ENCODE results near the gene CHN2. TPM values are rescaled to one million over a fixed set of nuclear protein-coding genes. Genes with fewer than 3 reads are reported as not detected.

Gene CHN2
- total RNA-seq, 2 donors from 2014 or later, result 0.59 TPM; not detected in 1

DNA sequence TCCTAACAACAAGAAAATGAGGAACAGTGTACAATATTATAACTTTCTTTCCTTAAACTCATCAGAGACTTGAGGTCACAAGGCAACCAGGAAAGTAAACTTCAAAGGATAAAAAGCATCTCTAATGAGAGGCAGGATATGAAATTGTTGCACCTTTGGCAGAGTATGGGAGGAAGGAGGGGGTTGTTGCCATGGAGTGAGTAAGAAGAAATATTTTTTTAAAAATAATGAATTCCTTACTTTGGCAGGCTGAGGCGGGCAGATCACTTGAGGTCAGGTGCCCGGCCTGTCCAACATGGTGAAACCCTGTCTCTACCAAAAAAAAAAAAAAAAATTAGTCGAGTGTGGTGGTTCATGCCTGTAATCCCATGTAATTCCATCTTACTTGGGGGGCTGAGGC lies 21.1 kb upstream of the CHN2 start:
- ATAC-seq (no peak), DNase-seq (ENCODE audit: low spot score in 2 of 2) (no peak)
- Mint-ChIP-seq H3K27ac (no peak overlapping the region), H3K36me3 (no peaks in the 10 kb centered on the region), H3K9me3 (peaks cover 0 to 9% of the 10 kb centered on the region in 2 donors)

DNA sequence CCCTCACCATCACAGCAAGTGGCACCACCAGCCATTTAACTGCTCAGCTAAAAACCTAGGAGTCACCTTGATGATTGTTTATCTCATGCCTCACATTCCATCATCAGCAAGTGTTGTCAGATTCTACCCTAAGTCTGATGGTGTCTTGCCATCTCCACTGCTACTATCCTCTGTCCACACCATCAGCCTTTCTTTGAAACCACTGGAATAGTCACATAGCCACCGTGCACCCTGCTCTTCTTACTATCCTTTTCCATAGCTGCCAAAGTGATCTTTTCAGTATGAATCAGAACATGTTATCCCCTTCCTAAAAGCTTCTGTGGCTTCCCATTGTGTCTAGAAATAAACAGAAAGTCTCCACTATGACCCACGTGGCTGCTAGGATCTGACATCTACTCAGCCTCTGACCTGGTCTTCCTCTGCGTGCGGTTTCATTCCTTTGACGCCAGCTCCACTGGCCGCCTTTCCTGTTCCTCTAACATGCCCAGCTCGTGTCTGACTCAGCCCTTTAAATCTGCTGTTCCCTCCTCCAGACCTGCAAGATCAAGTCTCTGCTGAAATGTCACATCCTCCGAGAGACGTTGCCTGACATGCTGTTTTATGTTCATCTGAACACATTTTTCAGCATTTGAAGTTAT lies 16.5 kb upstream of the CHN2 start:
- Mint-ChIP-seq H3K36me3 (no peaks in the 10 kb centered on the region), H3K27ac (peak overlapping the region in 1 of 2 donors; percentile 18), H3K9me3 (peaks cover 0 to 9% of the 10 kb centered on the region in 2 donors)
- ATAC-seq, result peak; percentile 88 to 95
- peak; percentile 18 to 70 for DNase-seq (ENCODE audit: low spot score in 2 of 2)

DNA sequence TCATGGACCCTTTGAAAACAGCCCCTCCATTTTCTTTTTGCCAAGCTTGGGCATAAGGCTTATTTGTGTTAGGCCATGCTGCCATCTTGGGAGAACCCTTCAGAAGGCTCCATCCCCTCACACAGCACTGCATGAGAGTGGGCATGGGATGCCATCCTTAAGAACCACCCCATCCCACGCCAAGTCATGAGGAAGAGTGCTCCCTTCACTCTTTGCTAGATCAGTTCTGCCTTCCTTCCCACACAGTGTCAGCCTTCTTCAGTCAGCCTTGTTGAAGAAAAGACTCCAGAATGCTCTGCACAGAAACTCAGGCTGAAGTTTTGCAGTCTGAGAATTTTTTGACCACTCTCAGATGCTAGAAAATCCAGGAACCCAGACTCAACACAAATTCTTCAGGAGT lies 15.5 kb upstream of the CHN2 start:
- no peak for ATAC-seq
- Mint-ChIP-seq H3K9me3 (peaks cover 0 to 9% of the 10 kb centered on the region in 2 donors), H3K36me3 (no peaks in the 10 kb centered on the region), H3K27ac (no peak overlapping the region)
- no peak for DNase-seq (ENCODE audit: low spot score in 2 of 2)

DNA sequence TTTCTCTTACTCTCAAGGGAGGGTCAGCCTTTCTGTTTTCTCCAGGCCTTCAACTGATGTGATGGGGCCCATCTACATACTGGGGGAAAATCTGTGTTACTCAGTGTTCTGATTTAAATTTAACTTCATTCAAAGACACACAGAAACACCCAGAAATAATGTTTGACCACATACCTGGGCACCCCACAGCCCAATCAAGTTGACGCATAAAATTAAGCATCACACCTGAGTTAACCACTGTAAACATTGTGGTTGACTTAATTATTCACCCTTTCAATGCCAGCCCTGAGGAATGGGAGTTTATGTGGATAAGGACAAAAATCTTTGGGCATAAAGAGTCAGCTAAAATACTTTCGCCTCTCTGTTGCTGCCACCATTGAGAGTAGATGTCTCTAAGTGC lies 10.0 kb upstream of the CHN2 start:
- ATAC-seq (no peak), DNase-seq (ENCODE audit: low spot score in 2 of 2) (no peak)
- H3K36me3 Mint-ChIP-seq, result no peaks in the 10 kb centered on the region
- H3K27ac Mint-ChIP-seq, result no peak overlapping the region
- H3K9me3 Mint-ChIP-seq, result no peaks in the 10 kb centered on the region

DNA sequence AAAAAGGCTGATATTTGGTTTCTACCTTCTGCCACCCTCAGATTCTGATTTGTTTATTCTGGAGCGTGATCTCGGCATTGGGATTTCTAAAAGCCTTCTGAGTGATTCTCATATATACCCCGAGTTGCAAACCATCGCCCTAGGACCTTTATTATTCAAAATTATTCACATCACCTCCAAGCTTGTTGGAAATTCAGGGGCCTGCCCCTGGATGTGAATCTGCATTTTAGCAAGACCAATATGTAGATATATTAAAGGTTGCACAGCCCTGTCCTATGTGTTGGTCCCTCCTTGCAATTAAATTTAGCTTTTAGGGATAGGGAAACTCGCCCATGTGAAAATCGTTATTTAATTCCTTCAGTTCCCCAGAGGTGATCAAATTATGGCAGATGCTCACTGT lies 9.0 kb upstream of the CHN2 start:
- Mint-ChIP-seq H3K9me3 (no peaks in the 10 kb centered on the region), H3K36me3 (no peaks in the 10 kb centered on the region), H3K27ac (no peak overlapping the region)
- ATAC-seq (no peak), DNase-seq (ENCODE audit: low spot score in 2 of 2) (no peak)

DNA sequence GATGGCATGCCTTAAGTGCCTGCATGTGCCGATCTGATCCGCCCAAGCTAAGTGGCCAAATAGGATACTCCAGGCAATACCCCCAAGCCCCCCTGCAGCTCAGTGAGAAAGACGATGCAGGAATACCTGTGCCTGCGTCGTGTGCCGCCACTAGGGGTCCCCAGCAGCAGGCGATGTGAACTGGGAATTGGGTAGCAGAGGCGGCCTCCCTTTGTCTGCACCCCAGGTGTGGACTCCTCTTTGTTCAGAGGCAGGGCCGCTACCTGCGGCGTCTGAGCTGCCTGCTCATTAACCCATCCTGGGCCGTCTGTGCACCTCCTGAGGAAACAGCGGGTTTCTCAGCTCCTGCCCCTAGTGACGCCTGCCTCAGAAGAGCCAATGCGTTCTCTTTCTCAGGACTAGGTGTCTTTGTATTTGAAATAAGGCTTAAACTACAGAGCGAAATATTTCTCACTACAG lies 4.8 kb upstream of the CHN2 start:
- Mint-ChIP-seq H3K9me3 (no peaks in the 10 kb centered on the region), H3K27ac (no peak overlapping the region), H3K36me3 (peaks cover 0 to 10% of the 10 kb centered on the region in 2 donors)
- DNase-seq (ENCODE audit: low spot score in 2 of 2) (peak in 1 of 2 donors; percentile 59), ATAC-seq (peak; percentile 39 to 74)

DNA sequence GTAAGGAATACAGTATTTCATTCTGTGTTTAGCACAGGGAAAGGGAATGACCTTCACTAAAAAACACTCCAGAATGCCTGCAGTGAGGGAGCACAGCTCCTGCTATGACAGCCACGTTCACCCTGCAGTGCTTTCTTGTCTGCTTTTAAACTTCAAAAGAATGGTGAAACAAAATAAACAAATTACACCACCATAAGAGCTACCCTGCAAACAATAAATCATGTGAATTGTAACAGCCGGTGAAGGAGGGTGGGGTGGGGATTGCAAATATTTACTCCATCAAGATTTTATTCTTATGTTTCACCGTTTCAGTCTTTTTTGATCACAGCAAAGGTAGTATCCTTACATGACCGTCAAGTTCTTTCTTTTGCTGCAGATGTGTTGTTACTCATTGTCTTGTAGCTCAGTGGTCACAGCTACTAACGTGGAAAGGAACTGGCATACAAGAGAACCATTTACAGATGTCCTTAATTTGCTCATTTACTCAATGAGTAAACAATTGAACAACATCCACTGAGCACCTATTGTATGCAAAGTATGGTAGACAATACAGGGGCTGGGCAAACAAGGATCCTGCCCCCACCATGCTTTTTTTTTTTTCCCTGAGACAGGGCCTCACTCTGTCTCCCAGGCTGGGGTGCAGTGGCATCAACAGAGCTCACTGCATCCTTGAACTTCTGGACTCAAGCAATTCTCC lies 4.1 kb upstream of the CHN2 start:
- H3K36me3 Mint-ChIP-seq, result peaks cover 4 to 14% of the 10 kb centered on the region in 2 donors
- no peak for DNase-seq (ENCODE audit: low spot score in 2 of 2)
- no peak for ATAC-seq
- H3K9me3 Mint-ChIP-seq, result no peaks in the 10 kb centered on the region
- H3K27ac Mint-ChIP-seq, result no peak overlapping the region

DNA sequence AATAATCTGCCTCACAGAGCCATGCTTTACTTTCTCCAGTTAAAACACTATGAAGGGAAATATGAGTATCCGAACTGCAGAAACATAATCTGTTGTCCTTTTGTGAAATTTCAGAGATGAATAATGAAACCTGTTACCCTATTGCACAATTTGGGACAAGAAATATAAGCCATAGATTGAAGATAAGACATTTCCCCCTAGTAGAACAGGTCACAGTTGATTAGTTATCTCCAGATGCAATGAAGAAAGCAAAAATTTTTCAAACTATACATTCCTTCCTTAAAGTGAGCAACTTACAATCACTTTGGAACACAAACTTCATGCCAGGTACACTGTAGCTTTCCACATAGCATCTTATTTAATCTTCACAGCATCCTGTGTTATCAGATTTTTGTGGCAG lies 2.3 kb upstream of the CHN2 start:
- Mint-ChIP-seq H3K36me3 (peaks cover 4 to 15% of the 10 kb centered on the region in 2 donors), H3K27ac (no peak overlapping the region), H3K9me3 (no peaks in the 10 kb centered on the region)
- DNase-seq (ENCODE audit: low spot score in 2 of 2) (no peak), ATAC-seq (no peak)

DNA sequence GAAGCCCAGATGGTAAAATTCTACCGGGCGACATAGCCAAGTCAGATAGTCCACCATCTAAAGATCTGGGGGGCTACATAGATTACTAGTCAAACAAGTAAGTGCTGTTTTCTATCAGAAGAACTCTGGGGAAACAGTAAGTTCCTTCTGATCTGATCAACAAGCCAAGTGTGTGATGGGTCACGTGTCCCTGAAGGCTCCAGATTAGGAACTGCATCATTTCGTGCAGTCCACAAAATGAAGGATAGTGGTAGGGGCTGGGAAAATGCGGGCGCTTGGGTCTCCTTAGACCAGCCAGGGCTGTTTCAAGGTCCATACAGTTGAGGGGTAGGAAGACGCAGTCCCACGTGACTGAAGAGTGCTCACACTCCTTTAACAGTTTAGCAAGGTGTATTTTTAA lies 1.8 kb upstream of the CHN2 start:
- ATAC-seq (no peak), DNase-seq (ENCODE audit: low spot score in 2 of 2) (no peak)
- peaks cover 4 to 15% of the 10 kb centered on the region in 2 donors for H3K36me3 Mint-ChIP-seq
- H3K9me3 Mint-ChIP-seq, result no peaks in the 10 kb centered on the region
- H3K27ac Mint-ChIP-seq, result no peak overlapping the region

DNA sequence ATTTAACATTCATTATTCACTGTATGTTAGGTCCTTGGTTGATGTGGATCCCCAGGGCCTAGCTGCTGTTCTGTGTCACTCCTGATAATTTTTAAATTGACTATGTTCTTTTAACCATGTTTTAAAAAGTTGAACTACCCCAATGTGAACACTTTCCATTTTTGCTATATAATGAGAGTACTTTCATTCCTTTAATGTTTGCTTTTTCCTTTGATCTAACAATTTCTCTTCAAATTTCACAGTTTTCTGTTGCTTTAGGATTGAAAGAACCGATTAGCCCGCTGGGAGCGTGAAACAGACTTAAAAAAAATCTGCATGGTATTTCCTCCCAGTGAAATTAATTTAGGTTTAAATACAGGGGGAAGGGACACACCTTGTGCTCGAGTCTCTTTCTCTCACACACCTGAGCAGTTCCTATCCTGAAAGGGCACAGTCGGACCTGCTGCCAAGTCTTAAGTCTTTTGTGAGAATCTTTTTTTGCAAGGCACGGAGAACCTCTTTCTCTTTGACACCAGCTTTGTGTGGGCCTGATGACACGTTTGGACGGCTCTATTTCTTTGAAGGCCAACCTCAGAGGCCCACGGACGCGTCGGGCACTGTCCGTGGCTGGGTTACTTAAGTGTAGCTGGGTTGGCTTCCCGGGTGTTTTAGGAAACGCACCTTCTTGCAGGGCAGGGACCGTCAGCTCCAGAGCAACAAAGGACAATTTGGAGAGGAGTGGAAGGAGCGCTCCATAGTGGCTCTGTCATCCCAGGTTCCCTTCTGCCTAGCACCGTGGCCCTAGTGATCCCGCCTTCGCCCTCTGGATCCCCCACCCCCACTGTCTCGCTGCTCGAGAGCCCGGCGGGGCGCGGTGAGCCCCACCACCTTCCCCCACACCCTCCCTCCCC lies 1.0 kb upstream of the CHN2 start:
- H3K27ac Mint-ChIP-seq, result no peak overlapping the region
- ATAC-seq (no peak), DNase-seq (ENCODE audit: low spot score in 2 of 2) (no peak)
- H3K36me3 Mint-ChIP-seq, result peaks cover 4 to 15% of the 10 kb centered on the region in 2 donors
- no peaks in the 10 kb centered on the region for H3K9me3 Mint-ChIP-seq

DNA sequence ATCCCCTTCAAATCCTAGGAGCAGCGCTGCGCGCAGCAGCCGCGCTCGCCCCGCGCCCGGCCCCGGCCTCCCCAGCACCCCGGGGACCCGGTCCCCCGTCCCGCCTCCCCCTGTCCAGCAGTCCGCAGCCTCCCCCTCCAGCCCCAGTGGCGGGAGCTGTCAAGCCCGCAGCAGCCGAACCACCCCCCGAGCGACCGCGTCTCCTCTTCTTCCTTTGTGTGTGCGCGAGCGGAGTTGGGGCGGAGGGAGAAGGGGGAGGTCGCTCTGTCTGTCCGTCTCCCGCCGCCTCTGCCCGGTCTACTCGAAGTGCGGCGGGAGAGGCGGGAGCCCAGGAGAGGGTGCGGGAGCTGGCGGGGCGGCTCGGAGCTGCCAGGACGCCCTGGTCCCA lies 375 bp upstream of the CHN2 start:
- ATAC-seq (peak in 1 of 2 donors; percentile 7), DNase-seq (ENCODE audit: low spot score in 2 of 2) (no peak)
- Mint-ChIP-seq H3K27ac (no peak overlapping the region), H3K36me3 (peaks cover 4 to 15% of the 10 kb centered on the region in 2 donors), H3K9me3 (no peaks in the 10 kb centered on the region)

DNA sequence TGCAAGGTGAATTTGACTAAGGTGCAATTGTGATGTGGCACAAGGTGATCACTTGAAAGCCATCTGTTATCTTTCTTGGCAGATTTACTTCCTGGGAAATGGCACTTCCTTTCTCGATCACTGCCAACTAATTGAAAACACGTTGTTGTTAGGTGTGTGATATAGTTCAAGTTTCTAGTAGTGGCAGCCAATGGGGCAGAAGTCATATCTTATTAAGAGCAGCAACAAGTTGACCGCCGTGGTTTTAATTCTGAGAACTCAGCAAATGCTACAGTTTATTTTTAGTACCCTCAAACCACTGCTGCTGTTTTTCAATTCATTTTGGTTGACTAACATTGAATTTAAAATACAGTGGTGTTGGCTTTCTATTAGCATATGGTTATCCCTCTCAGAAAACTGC lies 1.6 kb downstream of the CHN2 start:
- no peak for DNase-seq (ENCODE audit: low spot score in 2 of 2)
- no peak overlapping the region for H3K27ac Mint-ChIP-seq

DNA sequence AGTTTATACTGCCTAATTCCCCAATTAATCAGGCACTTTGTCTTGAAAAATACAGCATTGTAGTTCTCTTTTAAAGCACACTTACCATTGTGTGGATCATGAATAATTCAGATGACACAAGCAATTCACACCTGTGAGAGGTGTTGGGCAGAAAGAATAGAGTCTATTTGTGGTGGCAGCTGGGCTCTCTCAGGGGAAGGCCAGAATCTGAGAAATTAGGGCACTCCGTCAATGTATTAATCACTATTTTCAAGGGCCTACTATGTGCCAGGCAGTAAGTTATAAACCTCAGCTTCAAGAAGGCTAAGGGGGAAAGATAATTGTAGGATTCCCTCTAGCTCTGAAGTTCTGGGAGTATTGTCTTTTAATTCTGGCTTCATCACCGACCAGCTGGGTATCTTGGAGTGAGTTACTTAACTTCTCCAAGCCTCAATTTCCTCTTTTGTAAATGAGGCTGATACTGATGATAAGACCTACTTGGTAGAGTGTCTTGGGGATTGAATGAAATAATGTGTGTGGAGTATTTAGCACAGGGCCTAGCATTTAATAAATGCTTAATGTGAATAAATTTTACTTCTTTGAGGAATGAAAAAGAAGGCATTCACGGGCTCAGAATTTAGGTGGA lies 2.5 kb downstream of the CHN2 start:
- no peak overlapping the region for H3K27ac Mint-ChIP-seq
- H3K36me3 Mint-ChIP-seq, result peaks cover 4 to 14% of the 10 kb centered on the region in 2 donors
- no peaks in the 10 kb centered on the region for H3K9me3 Mint-ChIP-seq
- DNase-seq (ENCODE audit: low spot score in 2 of 2), result no peak
- ATAC-seq, result no peak

More for the DNA sequence above, 1.6 kb downstream of the CHN2 start:
- Mint-ChIP-seq H3K9me3 (no peaks in the 10 kb centered on the region), H3K36me3 (peaks cover 4 to 15% of the 10 kb centered on the region in 2 donors)
- peak in 1 of 2 donors; percentile 29 for ATAC-seq

DNA sequence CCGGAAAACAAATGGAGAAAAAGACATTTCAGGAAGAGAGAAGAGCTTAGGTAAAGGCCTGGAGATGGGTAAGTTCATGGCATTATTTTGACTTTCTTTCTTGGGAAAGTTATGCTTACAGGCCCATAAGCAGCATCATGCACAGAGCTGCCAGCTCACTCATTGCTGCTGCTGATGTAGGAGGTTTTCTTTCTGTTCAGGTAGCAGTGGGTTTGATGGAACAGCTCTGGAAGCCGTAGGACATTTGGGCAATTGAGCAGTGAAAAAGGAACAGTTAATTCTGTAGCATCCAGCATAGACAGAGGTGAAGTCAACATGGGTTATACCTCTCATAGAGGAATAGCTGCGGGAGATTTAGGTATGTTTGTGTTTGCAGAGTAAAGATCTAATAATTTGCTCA lies 3.3 kb downstream of the CHN2 start:
- ATAC-seq (no peak), DNase-seq (ENCODE audit: low spot score in 2 of 2) (no peak)
- Mint-ChIP-seq H3K27ac (no peak overlapping the region), H3K36me3 (peaks cover 4 to 11% of the 10 kb centered on the region in 2 donors), H3K9me3 (no peaks in the 10 kb centered on the region)

DNA sequence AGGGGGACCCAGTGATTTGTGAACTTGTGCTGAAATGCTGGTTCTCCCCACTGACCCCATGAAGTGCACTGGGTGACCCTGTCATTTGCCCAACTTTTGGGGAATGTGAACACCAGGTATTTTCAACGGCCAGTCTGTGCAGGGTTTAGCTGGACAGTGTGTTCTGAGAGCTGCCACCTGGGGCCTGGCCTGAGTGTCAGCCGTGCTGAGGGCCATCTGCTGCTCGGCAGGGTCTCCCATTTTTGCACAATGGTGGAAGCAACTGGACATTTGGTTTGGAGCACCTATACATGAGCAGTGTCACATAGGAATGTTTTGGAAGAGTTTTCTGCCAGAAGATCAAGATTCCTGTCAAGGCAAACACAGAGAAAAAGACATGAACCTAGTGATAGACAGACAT lies 5.2 kb downstream of the CHN2 start:
- Mint-ChIP-seq H3K27ac (no peak overlapping the region), H3K36me3 (peaks cover 4 to 6% of the 10 kb centered on the region in 2 donors), H3K9me3 (no peaks in the 10 kb centered on the region)
- ATAC-seq, result no peak
- no peak for DNase-seq (ENCODE audit: low spot score in 2 of 2)

DNA sequence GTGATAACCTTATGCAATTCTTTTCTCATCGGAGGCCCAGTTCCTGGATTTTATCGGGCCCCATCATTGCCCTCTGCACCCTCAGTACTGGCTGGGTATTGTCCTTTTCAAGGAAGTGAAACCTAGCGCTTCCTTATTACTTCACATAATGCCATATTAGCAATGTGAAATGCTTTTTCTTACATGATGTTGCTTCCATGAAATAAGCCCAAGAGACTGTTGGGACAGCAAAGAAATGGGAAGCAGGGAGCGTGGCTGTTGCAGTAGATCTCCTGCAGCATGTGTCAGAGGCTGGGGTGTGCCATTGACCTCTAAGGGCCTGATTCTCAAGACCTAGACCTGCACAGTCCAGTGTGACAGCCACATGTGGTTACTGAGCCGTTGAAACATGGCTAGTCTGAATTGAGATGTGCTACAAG lies 8.1 kb downstream of the CHN2 start:
- no peak for DNase-seq (ENCODE audit: low spot score in 2 of 2)
- Mint-ChIP-seq H3K9me3 (no peaks in the 10 kb centered on the region), H3K27ac (no peak overlapping the region), H3K36me3 (no peaks in the 10 kb centered on the region)
- ATAC-seq, result no peak
